HG02943 (cell line): Measurements from ENCODE around the gene ACSS1.

Experiments used
- ATAC-seq: cut with Tn5 transposase; IDR thresholded peaks from one replicate; pipeline ENCODE4 v1.9.1; 2021; ENCODE audit warnings: mild to moderate bottlenecking, low read depth, moderate library complexity; ENCODE audit not compliant: unreplicated experiment

ACSS1 gene

GRCh38 chr20:25033265-25033923, 24.5 kb downstream of the ACSS1 start:
- ATAC-seq = no peak

- no peak for ATAC-seq
These were observed 25.3 kb downstream of the ACSS1 start for GRCh38 chr20:25032478-25033264.

DNA sequence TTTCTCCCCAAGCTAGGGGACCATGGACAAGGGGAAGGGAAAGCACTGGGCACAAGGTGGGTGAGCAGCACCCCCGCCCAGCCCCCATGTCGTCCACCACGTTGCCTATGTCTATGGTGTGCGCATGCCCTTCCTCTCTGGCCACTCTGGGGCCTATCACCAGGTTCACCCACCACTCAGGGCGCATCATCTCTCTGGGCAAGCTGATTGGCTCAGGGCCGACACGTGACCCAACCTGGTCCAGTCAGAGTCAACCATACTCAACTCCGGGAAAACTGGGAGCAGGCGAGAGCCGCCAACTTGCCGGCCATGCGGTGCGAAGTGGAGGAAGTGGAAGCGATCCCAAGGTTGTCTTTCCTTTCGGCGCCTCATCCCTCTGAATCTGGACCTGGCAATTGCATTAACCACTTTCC, 25.9 kb downstream of the ACSS1 start:
- ATAC-seq = no peak

GRCh38 chr20:25031241-25031640, 26.7 kb downstream of the ACSS1 start:
- ATAC-seq = no peak

GRCh38 chr20:25030649-25031207, 27.2 kb downstream of the ACSS1 start:
- ATAC-seq = no peak

GRCh38 chr20:25030007-25030648, 27.8 kb downstream of the ACSS1 start:
- no peak for ATAC-seq

DNA sequence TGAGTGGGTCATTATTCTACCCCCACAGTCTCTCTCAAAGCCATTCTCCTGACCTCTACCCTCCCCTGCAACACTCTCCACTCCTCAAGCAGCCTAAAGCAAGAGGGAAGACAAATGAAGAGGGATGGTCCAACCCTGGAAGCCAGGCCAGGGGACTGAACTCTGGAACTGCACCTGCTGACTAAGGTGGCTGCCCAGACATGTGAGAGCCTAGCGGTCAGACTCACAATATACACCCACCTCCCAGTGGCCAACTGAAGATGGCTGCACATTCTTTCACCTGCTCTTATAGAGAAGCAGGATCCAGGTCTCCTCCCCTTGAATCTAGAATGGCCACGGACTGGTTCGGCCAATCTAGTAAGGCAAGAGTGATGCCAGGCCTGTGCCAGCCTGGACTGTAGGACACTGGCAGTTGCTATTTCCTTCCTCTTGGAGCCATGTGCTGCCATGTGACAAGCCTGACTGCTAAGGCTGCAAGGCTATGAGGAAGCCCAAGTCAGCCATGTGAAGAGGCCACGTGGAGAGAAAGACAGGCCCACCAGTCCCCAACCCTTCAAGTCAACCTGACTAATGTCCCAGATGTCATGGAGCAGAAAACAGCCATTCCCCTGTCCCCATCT, 31.8 kb downstream of the ACSS1 start:
- no peak for ATAC-seq

DNA sequence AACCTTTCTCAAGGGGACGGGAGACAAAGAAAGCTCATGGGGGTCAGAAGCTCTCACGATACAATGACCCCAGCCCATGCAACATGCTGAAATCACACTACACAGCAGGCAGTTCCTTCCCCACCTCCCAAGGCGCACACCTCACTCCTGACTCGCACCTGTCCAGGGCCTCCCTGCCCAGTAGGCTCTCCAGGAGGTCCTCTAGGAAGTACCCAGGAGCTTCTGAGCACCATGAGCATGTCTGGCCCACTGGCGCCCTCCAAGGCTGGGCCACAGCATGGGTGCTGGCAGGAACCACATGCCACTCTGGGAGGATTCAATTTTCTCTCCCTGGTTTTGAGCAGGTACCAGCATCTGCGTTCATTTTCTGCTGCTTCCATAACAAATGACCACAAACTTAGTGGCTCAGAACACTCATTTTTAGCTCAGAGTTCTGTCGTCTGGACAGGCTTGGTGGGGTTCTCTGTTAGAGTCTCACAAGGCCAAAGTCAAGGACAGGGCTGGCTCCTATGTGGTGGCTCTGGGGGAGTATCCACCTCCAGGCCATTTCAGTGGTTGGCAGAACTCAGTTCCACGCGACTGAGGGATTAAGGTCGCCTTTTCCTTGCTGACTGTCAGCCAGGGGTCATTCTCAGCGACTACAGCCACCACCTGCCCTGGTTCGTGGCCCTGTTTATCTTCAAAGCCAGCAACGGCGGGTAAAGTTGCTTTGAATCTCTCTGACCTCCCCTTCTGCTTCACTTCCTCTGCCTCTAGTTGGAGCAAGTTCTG, 32.7 kb downstream of the ACSS1 start:
- ATAC-seq = no peak

GRCh38 chr20:25024171-25024570, 33.8 kb downstream of the ACSS1 start:
- no peak for ATAC-seq

DNA sequence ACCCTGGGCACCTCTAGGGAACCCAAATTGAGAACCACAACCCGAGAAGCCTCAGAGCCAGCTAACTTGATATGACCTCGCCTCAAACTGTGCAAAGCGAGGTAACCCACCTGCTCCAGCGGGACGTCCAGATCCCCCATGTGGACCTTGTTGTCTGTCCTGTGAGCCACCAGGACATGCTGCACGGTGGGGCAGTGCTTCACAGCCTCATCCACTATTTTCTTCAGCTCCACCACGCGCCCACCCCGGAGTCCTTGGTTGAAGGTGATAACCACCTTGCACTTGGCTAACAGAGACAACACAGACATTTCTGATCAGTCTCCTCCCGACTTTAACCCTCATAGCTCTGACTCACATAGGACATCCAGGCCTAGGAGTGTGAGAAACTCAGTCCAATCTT, 34.6 kb downstream of the ACSS1 start:
- ATAC-seq = no peak

- no peak for ATAC-seq
These were observed 35.3 kb downstream of the ACSS1 start for GRCh38 chr20:25022680-25023079.

DNA sequence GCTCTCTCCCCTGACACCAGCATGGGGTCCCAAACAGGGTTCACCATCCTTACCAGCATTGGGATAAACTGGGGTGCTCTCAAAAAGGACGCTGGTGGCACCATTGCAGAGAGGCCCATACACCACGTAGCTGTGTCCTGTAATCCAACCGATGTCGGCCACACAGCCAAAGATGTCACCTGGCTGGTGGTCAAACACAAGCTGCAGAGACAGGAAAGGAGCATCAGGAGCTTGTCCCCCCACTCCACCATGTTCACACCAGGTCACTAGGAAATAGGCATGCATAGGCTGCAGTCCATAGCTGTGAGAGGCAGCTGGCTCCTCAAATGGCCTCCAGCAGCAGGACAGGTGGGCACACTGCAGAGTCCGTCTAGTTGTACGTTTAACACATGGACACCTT, 36.6 kb downstream of the ACSS1 start:
- ATAC-seq = no peak

- ATAC-seq = no peak
These were observed 37.0 kb downstream of the ACSS1 start for GRCh38 chr20:25020901-25021301.

GRCh38 chr20:25020345-25020744, 37.6 kb downstream of the ACSS1 start:
- no peak for ATAC-seq

- no peak for ATAC-seq
These were observed 38.4 kb downstream of the ACSS1 start for GRCh38 chr20:25019381-25020155.

DNA sequence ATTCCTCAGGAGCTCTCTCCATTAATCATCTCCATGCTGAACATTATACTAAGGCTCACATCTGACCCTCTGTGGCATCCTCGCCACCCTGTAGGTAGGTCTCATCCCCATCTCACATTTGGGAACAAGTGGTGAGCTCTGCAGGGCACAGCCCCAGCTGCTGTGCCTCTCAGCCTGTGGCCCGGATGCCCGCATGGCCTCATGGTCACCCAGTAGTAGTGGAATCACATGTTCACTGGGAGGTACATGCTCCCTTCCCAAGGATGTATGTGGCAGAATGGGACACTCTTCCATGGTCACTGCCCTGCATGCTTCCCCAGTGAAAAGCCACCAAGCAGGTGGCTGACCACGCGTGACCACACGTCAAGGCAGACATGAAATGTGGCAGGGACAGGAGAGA, 39.1 kb downstream of the ACSS1 start:
- ATAC-seq = no peak

- no peak for ATAC-seq
These were observed 39.5 kb downstream of the ACSS1 start for GRCh38 chr20:25018425-25018824.

GRCh38 chr20:25017257-25017803, 40.6 kb downstream of the ACSS1 start:
- no peak for ATAC-seq

- ATAC-seq = no peak
These were observed 41.5 kb downstream of the ACSS1 start for GRCh38 chr20:25016471-25016870.
